ENCODE results near the gene SEMA3G. TPM values are rescaled to one million over a fixed set of nuclear protein-coding genes. Genes with fewer than 3 reads are reported as not detected.

SEMA3G gene
- total RNA-seq, 1 experiment from 2014 or later = 0.33 TPM

- no peak overlapping the region for H3K27ac Mint-ChIP-seq (ENCODE audit: unreplicated experiment)
- peaks cover 12% of the 10 kb centered on the region for H3K4me1 Mint-ChIP-seq (ENCODE audit: low read depth, unreplicated experiment)
- peaks cover 42% of the 10 kb centered on the region for H3K36me3 Mint-ChIP-seq (ENCODE audit: insufficient read depth, unreplicated experiment)
- CTCF ChIA-PET = interaction anchor here (0.5 kb wide), 1 partner anchor 91 kb away, joined by 5 read pairs; no protein-coding TSS in a partner anchor
- H3K4me3 Mint-ChIP-seq (ENCODE audit: low read depth, unreplicated experiment) = no peak overlapping the region
- no peak for DNase-seq
- H3K27me3 Mint-ChIP-seq (ENCODE audit: unreplicated experiment) = no peaks in the 10 kb centered on the region
- no peak for TF ChIP-seq CTCF (IDR thresholded peaks at IDR 0.05; ENCODE audit: unreplicated experiment)
- no peaks in the 10 kb centered on the region for H3K9me3 Mint-ChIP-seq (ENCODE audit: low read depth, unreplicated experiment)
- intact Hi-C loops (cut with micrococcal nuclease; ENCODE audit: unreplicated experiment) = no loop called here
- no TSS peak for BruUV-seq (replicated peaks)
Measured at GRCh38 chr3:52403955-52404354, 40.9 kb downstream of the SEMA3G start.

- H3K27me3 Mint-ChIP-seq (ENCODE audit: unreplicated experiment) = no peaks in the 10 kb centered on the region
Measured at GRCh38 chr3:52403271-52403841, 41.5 kb downstream of the SEMA3G start.

DNA sequence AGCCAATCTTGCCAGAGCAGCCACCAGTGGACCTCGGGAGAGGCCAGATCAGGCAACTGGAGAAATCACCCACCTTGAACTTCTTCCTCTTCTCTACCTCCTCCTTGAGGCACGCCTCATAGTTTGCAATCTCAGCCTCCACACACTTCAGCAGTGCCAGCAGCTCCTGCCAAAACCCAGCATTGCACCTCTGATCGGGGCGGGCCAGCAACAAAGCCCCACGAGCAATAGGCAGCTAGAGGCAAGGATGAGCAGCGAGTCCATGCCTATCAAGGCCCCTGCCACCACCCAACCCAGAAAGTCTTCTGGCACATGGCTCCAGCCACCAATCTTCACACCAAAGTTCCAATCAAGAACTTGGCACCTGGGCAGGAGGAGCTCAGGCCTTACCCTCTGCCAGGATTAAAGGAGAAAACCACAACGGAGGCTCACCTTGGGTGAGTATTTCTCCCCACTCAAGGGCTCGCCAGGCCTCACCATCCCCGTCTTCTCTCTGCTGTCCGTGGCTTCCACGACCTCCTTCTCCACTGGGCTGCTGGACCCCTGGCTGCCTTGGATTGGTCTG lies 42.1 kb downstream of the SEMA3G start:
- intact Hi-C loops (cut with micrococcal nuclease; ENCODE audit: unreplicated experiment) = no loop called here
- BruUV-seq (replicated peaks) = no TSS peak
- H3K27me3 Mint-ChIP-seq (ENCODE audit: unreplicated experiment) = no peaks in the 10 kb centered on the region
- no peak for TF ChIP-seq CTCF (IDR thresholded peaks at IDR 0.05; ENCODE audit: unreplicated experiment)
- peaks cover under 1% of the 10 kb centered on the region for H3K4me1 Mint-ChIP-seq (ENCODE audit: low read depth, unreplicated experiment)
- CTCF ChIA-PET = no interaction called here
- DNase-seq = no peak
- H3K9me3 Mint-ChIP-seq (ENCODE audit: low read depth, unreplicated experiment) = no peaks in the 10 kb centered on the region
- peaks cover 39% of the 10 kb centered on the region for H3K36me3 Mint-ChIP-seq (ENCODE audit: insufficient read depth, unreplicated experiment)
- no peak overlapping the region for H3K27ac Mint-ChIP-seq (ENCODE audit: unreplicated experiment)
- H3K4me3 Mint-ChIP-seq (ENCODE audit: low read depth, unreplicated experiment) = no peak overlapping the region

More at GRCh38 chr3:52403271-52403841, 41.5 kb downstream of the SEMA3G start:
- intact Hi-C loops (cut with micrococcal nuclease; ENCODE audit: unreplicated experiment) = no loop called here
- TF ChIP-seq CTCF (IDR thresholded peaks at IDR 0.05; ENCODE audit: unreplicated experiment) = no peak
- no peak for DNase-seq
- no peaks in the 10 kb centered on the region for H3K9me3 Mint-ChIP-seq (ENCODE audit: low read depth, unreplicated experiment)
- H3K4me3 Mint-ChIP-seq (ENCODE audit: low read depth, unreplicated experiment) = no peak overlapping the region
- peaks cover 6% of the 10 kb centered on the region for H3K4me1 Mint-ChIP-seq (ENCODE audit: low read depth, unreplicated experiment)
- H3K27ac Mint-ChIP-seq (ENCODE audit: unreplicated experiment) = no peak overlapping the region
- H3K36me3 Mint-ChIP-seq (ENCODE audit: insufficient read depth, unreplicated experiment) = peaks cover 44% of the 10 kb centered on the region
- no TSS peak for BruUV-seq (replicated peaks)
- CTCF ChIA-PET = no interaction called here

- Mint-ChIP-seq H3K27ac (ENCODE audit: unreplicated experiment) (no peak overlapping the region), H3K36me3 (ENCODE audit: insufficient read depth, unreplicated experiment) (peaks cover 39% of the 10 kb centered on the region), H3K9me3 (ENCODE audit: low read depth, unreplicated experiment) (no peaks in the 10 kb centered on the region), H3K27me3 (ENCODE audit: unreplicated experiment) (no peaks in the 10 kb centered on the region), H3K4me3 (ENCODE audit: low read depth, unreplicated experiment) (no peak overlapping the region), H3K4me1 (ENCODE audit: low read depth, unreplicated experiment) (no peaks in the 10 kb centered on the region)
- intact Hi-C loops (cut with micrococcal nuclease; ENCODE audit: unreplicated experiment) = no loop called here
- no peak for TF ChIP-seq CTCF (IDR thresholded peaks at IDR 0.05; ENCODE audit: unreplicated experiment)
- no TSS peak for BruUV-seq (replicated peaks)
- CTCF ChIA-PET = no interaction called here
- DNase-seq = no peak
Measured at GRCh38 chr3:52402101-52402521, 42.8 kb downstream of the SEMA3G start.
